ENCODE measurements around the gene ACSM6.

Gene ACSM6

GRCh38 chr10:95246582-95247051 lies 52.6 kb downstream of the ACSM6 start:
- no peak for DNase-seq

- DNase-seq = no peak
Observed at GRCh38 chr10:95247200-95247880, 53.3 kb downstream of the ACSM6 start.

GRCh38 chr10:95247881-95248583 lies 54.0 kb downstream of the ACSM6 start:
- DNase-seq = no peak

- no peak for DNase-seq
Observed at GRCh38 chr10:95248989-95249388, 55.0 kb downstream of the ACSM6 start.

GRCh38 chr10:95249467-95249866 lies 55.4 kb downstream of the ACSM6 start:
- no peak for DNase-seq

GRCh38 chr10:95250856-95251255 lies 56.8 kb downstream of the ACSM6 start:
- DNase-seq = no peak

GRCh38 chr10:95253007-95253406 lies 59.0 kb downstream of the ACSM6 start:
- no peak for DNase-seq

GRCh38 chr10:95253686-95254085 lies 59.6 kb downstream of the ACSM6 start:
- DNase-seq = no peak

GRCh38 chr10:95254629-95255028 lies 60.6 kb downstream of the ACSM6 start:
- DNase-seq = no peak

GRCh38 chr10:95256268-95256667 lies 62.2 kb downstream of the ACSM6 start:
- DNase-seq = no peak

GRCh38 chr10:95257849-95258248 lies 63.8 kb downstream of the ACSM6 start:
- no peak for DNase-seq

GRCh38 chr10:95260397-95260881 lies 66.4 kb downstream of the ACSM6 start:
- DNase-seq = no peak

- no peak for DNase-seq
Observed at GRCh38 chr10:95260909-95261552, 67.0 kb downstream of the ACSM6 start.

- DNase-seq = no peak
Observed at GRCh38 chr10:95261926-95262325, 67.9 kb downstream of the ACSM6 start.

GRCh38 chr10:95262763-95263518 lies 68.9 kb downstream of the ACSM6 start:
- DNase-seq = no peak

GRCh38 chr10:95263864-95264226 lies 69.8 kb downstream of the ACSM6 start:
- DNase-seq = no peak

GRCh38 chr10:95264227-95265051 lies 70.4 kb downstream of the ACSM6 start:
- DNase-seq = no peak

- DNase-seq = no peak
Observed at GRCh38 chr10:95265572-95265971, 71.5 kb downstream of the ACSM6 start.

- no peak for DNase-seq
Observed at GRCh38 chr10:95266674-95267095, 72.6 kb downstream of the ACSM6 start.

GRCh38 chr10:95267251-95267650 lies 73.2 kb downstream of the ACSM6 start:
- no peak for DNase-seq

GRCh38 chr10:95268438-95268837 lies 74.4 kb downstream of the ACSM6 start:
- DNase-seq = no peak

All from activated gamma-delta T cell (primary cell).